GM11168 (cell line): ENCODE measurements around the gene COPS8.

Source experiments
- in situ Hi-C: fragments of 300-500 bp; cut with MboI; formaldehyde crosslinking; loops from one replicate; pipeline ENCODE4 v1.12.0; 2022; ENCODE audit warnings: low sequenced_read_pairs; ENCODE audit not compliant: unreplicated experiment

Gene COPS8

GRCh38 chr2:237062585-237062984, 23.1 kb upstream of the COPS8 start:
- in situ Hi-C loops = no loop called here

- in situ Hi-C loops = no loop called here
Measured at GRCh38 chr2:237064203-237065070, 21.3 kb upstream of the COPS8 start.

DNA sequence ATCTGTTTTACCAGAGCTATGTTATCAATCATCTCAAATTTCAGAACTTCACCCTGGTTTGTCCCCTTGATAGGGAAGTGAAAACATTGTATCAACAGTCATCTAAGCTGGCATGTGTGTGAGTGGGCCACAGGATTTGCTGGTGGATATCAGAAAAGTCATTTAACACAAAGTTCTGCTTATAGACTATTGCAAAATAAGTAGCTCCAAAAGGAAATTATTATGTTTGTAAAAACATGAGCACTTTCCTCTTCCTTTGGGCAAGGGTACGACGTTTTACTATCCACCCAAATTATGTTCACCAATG, 20.7 kb upstream of the COPS8 start:
- in situ Hi-C loops = no loop called here

DNA sequence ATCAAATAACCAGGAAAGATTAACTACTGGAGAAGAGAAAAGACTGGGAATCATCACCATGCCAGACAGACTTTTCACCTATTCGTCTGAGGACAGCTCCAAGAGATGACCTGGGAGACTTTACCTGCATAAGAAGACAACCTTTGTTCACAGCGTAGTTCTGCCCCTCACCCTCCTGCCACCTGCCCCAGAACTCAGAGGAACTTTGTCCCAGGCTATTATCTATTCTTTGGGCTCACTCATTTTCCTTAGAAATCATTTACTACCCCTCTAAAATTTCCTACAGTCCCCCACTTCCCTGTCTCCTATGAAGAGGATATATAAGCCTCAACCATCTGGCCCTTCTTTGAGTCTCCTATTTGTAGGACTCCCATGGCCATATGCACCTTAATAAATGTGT, 19.3 kb upstream of the COPS8 start:
- in situ Hi-C loops = no loop called here

DNA sequence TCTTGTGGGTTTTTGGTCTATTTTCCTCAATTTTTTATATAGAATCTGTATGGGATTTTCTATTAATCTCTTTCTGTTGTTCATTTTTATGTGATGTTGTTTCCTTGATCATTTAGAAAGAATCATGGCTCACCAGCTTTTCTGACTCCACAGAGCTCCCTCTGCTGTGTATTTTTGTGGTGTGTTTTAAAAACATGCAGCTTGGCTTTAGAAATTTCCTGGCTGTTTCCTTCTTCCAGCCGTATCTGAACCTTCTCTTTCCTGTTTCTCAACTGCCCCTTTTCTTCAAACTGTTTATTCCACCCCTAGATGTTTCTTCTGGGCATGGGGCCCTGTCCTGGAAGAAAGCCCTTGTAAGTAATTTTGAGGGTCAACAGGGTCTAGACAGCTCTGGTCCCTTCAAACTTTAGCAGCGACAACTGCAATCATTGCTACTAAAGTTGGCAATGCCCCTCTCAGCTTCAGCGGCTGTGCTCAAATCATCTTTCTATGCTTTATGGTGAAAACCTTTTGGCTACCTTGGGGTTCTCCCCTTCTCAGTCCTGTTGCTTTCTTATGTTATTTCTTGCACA, 17.6 kb upstream of the COPS8 start:
- in situ Hi-C loops = no loop called here

GRCh38 chr2:237072067-237072931, 13.4 kb upstream of the COPS8 start:
- in situ Hi-C loops = loop anchor here (5.0 kb wide), 1 partner anchor 555 kb away; no protein-coding TSS in a partner anchor

- in situ Hi-C loops = loop anchor here (5.0 kb wide), 1 partner anchor 556 kb away; no protein-coding TSS in a partner anchor
Measured at GRCh38 chr2:237073552-237073951, 12.1 kb upstream of the COPS8 start.

DNA sequence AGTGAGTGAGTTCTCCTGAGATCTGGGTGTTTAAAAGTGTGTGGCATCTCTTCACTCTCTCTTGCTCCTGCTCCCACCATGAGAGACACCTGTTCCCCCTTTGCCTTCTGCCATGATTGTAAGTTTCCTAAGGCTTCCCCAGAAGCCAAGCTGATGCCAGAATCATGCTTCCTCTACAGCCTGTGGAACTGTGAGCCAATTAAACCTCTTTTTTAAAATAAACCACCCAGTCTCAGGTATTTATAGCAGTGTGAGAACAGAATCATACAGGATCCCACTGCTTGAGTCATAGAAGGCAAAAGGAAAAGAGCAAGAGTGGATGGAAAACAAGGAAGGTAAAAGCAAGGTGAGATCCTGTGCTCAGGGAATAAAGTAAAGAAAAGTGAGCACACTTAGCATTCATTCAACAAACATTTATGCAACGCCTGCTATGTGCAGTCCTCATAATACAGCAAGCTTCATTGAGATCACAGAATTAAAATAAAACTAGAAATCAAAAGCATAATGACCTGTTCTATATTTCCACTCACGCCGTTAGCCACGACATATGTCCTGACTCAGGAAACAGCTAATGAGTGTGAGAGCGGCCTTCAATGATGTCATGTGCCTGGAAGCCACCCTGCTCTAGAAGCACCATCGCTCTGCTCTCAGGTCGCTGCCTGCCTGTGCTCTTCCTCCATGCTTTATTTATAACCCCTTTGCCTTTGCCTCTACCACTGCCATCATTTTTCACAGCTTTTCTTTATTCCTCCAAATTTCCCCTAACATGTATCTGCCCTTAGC, 11.3 kb upstream of the COPS8 start:
- in situ Hi-C loops = loop anchor here (5.0 kb wide), 1 partner anchor 557 kb away; no protein-coding TSS in a partner anchor

GRCh38 chr2:237075749-237076599, 9.7 kb upstream of the COPS8 start:
- in situ Hi-C loops = no loop called here

GRCh38 chr2:237081596-237081995, 4.1 kb upstream of the COPS8 start:
- in situ Hi-C loops = no loop called here

GRCh38 chr2:237083026-237083425, 2.7 kb upstream of the COPS8 start:
- in situ Hi-C loops = no loop called here

DNA sequence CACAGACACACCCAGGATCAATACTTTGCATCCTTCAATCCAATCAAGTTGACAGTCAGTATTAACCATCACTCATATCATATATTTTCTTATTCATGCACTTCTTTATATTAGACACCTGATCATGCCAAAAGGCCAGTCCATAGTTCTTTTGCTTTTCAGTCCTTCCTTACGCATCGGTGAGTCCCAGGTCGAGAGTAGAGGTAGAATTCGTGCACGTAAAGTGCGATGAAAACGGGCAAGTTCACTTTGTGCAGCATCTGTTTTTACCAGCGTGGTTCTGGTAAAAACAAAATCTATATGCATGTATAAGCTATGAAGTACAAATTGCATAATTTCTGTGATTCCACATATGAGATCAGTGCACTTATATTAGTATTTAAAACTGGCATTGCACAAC, 1.2 kb upstream of the COPS8 start:
- in situ Hi-C loops = no loop called here

GRCh38 chr2:237090906-237091305, 5.2 kb downstream of the COPS8 start:
- in situ Hi-C loops = no loop called here

- in situ Hi-C loops = no loop called here
Measured at GRCh38 chr2:237091779-237092436, 6.2 kb downstream of the COPS8 start.

DNA sequence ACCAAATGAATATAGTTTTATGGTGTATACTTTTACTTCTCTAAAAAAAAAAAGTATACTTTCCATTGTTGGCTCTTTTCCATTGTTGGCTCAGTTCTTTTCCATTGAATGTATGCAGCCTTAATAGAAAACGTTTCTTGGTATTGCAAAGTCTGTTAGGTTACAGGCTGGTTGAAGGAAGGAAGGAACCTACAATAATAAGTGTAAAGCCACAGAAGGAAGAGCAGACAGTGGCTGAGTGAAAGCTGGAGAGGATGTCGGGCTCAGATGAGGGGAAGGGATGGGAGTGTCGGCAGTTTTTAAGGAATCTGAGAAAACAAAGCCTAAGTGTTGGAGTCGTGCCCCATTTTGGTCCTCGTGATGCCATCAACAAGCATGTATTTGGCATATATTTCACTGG, 6.8 kb downstream of the COPS8 start:
- in situ Hi-C loops = no loop called here

GRCh38 chr2:237092920-237093781, 7.5 kb downstream of the COPS8 start:
- in situ Hi-C loops = no loop called here

- in situ Hi-C loops = no loop called here
Measured at GRCh38 chr2:237096201-237096600, 10.5 kb downstream of the COPS8 start.

DNA sequence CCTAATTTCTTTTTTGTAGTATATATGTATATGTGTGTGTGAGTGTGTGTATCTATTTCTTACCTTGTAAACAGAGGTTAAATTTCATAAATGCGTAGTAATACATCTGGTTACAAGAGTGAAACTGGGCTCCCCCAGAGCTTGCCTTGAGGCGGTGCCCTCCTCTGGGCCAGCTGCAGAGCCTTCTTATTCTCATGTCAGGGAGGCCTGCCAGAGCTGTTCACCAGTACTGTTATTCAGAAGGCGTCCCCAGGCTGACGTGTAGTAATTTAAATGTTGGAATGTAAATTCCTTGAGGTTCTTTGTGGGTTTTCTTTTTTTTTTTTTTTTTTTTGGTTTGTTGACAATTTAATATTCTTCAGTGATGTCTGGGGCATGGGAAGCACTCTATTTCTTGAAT, 11.2 kb downstream of the COPS8 start:
- in situ Hi-C loops = no loop called here
